Osteoblast (primary cell): ENCODE measurements around the gene CCDC77. TPM values are rescaled to one million over a fixed set of nuclear protein-coding genes. Genes with fewer than 3 reads are reported as not detected.
A peak's percentile ranks its signal among the peaks of the same experiment; 100 is the strongest.
"Not testable (repeated sequence)": the region's sequence is repeated elsewhere in the genome, so short reads cannot be mapped to it uniquely, and the experiment has no call there.

ENCODE experiments used
- DNase-seq: peaks from one replicate; pipeline ENCODE4 v3.0.0; 2011; ENCODE audit warnings: low spot score, mixed read lengths; ENCODE audit not compliant: insufficient read length; ENCODE audit errors: missing footprints
- H2AFZ ChIP-seq: 2 replicates; pipeline ENCODE4 v1.6.0; 2011; ENCODE audit warnings: mild to moderate bottlenecking, low read length
- H3K27ac ChIP-seq: 2 replicates; pipeline ENCODE4 v1.5.1; 2011; ENCODE audit warnings: mild to moderate bottlenecking, low read depth, low read length, moderate library complexity
- H3K27me3 ChIP-seq: 2 replicates; pipeline ENCODE4 v1.6.0; 2012; ENCODE audit warnings: mild to moderate bottlenecking, control low read depth, inconsistent platforms, low read length, moderate library complexity; ENCODE audit not compliant: insufficient read depth
- H3K36me3 ChIP-seq: 2 replicates; pipeline ENCODE4 v1.5.1; 2011; ENCODE audit warnings: mild to moderate bottlenecking, low read length, control low read depth, moderate library complexity; ENCODE audit not compliant: insufficient read depth
- H3K4me1 ChIP-seq: 2 replicates; pipeline ENCODE4 v1.5.1; 2011; ENCODE audit warnings: mild to moderate bottlenecking, low read length, control low read depth, moderate library complexity; ENCODE audit not compliant: insufficient read depth
- H3K4me2 ChIP-seq: 2 replicates; pipeline ENCODE4 v1.6.0; 2011; ENCODE audit warnings: mild to moderate bottlenecking, low read length; ENCODE audit not compliant: insufficient read depth
- H3K4me3 ChIP-seq: fragments of 200-600 bp; sonication (generic); 3 replicates; pipeline ENCODE4 v1.5.1; 2012; ENCODE audit warnings: mild to moderate bottlenecking, low read length, inconsistent platforms; ENCODE audit not compliant: insufficient read depth
- H3K79me2 ChIP-seq: 2 replicates; pipeline ENCODE4 v1.6.0; 2012; ENCODE audit warnings: mild to moderate bottlenecking, low read length, control low read depth, inconsistent platforms; ENCODE audit not compliant: insufficient read depth
- H3K9me3 ChIP-seq: 2 replicates; pipeline ENCODE4 v1.5.1; 2011; ENCODE audit warnings: low read depth, low read length, control low read depth
- H4K20me1 ChIP-seq: 2 replicates; pipeline ENCODE4 v1.6.0; 2012; ENCODE audit warnings: mild to moderate bottlenecking, low read length, control low read depth; ENCODE audit not compliant: insufficient read depth
- total RNA-seq: library from RNA; depleted of rRNA; stranded (reverse); fragments of >200 nt; gene quantifications from 2 replicates; pipeline ENCODE4 v1.2.3, GENCODE V29; 2012
- TF ChIP-seq, protein P1 (sequence below): IDR thresholded peaks from 2 replicates; pipeline ENCODE4 v1.5.1; 2011; ENCODE audit warnings: mild to moderate bottlenecking, low read depth, low read length, moderate library complexity; ENCODE audit errors: extremely low read depth

The CCDC77 gene
- total RNA-seq, 1 donor = 9.0 TPM

DNA sequence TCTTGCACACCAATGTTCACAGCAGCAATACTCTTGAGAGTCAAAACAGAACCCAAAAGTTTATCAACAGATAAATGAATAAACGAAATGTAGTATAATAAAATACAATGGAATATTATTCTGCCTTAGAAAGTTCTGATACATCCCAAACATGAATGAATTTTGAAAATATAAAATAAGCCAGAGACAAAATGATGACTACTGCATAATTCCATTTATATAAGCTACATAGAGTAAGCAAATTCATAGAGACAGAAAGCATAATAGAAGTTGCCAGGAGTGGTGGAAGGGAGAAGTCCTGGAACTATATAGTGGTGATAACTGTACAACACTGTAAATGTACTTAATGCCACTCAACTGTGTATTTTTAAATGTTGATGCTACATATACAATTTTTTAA lies 33.5 kb upstream of the CCDC77 start:
- Histone ChIP-seq H3K79me2 (no peaks in the 10 kb centered on the region), H3K9me3 (peaks cover 4% of the 10 kb centered on the region), H3K27ac (no peak overlapping the region), H3K36me3 (peaks cover 41% of the 10 kb centered on the region), H3K4me1 (no peaks in the 10 kb centered on the region), H3K27me3 (no peaks in the 10 kb centered on the region), H3K4me3 (no peak overlapping the region), H2AFZ (no peak overlapping the region), H3K4me2 (no peak overlapping the region), H4K20me1 (peaks cover under 1% of the 10 kb centered on the region)
- TF ChIP-seq, protein P1, sequence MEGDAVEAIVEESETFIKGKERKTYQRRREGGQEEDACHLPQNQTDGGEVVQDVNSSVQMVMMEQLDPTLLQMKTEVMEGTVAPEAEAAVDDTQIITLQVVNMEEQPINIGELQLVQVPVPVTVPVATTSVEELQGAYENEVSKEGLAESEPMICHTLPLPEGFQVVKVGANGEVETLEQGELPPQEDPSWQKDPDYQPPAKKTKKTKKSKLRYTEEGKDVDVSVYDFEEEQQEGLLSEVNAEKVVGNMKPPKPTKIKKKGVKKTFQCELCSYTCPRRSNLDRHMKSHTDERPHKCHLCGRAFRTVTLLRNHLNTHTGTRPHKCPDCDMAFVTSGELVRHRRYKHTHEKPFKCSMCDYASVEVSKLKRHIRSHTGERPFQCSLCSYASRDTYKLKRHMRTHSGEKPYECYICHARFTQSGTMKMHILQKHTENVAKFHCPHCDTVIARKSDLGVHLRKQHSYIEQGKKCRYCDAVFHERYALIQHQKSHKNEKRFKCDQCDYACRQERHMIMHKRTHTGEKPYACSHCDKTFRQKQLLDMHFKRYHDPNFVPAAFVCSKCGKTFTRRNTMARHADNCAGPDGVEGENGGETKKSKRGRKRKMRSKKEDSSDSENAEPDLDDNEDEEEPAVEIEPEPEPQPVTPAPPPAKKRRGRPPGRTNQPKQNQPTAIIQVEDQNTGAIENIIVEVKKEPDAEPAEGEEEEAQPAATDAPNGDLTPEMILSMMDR = no peak
- DNase-seq = no peak

DNA sequence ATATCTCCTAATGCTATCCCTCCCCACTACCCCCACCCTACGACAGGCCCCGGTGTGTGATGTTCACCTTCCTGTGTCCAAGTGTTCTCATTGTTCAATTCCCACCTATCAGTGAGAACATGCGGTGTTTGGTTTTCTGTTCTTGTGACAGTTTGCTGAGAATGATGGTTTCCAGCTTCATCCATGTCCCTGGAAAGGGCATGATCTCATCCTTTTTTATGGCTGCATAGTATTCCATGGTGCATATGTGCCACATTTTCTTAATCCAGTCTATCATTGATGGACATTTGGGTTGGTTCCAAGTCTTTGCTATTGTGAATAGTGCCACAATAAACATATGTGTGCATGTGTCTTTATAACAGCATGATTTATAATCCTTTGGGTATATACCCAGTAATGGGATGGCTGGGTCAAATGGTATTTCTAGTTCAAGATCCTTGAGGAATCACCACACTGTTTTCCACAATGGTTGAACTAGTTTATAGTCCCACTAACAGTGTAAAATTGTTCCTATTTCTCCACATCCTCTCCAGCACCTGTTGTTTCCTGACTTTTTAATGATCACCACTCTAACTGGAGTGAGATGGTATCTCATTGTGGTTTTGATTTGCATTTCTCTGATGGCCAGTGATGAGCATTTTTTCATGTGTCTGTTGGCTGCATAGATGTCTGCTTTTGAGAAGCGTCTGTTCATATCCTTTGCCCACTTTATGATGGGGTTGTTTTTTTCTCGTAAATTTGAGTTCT lies 30.5 kb upstream of the CCDC77 start:
- H3K36me3 ChIP-seq = peaks cover 26% of the 10 kb centered on the region
- H3K4me2 ChIP-seq, H3K9me3 ChIP-seq, H3K27me3 ChIP-seq, H3K4me3 ChIP-seq, DNase-seq, H3K27ac ChIP-seq, H3K4me1 ChIP-seq, H2AFZ ChIP-seq, H4K20me1 ChIP-seq, H3K79me2 ChIP-seq: not testable (repeated sequence)

DNA sequence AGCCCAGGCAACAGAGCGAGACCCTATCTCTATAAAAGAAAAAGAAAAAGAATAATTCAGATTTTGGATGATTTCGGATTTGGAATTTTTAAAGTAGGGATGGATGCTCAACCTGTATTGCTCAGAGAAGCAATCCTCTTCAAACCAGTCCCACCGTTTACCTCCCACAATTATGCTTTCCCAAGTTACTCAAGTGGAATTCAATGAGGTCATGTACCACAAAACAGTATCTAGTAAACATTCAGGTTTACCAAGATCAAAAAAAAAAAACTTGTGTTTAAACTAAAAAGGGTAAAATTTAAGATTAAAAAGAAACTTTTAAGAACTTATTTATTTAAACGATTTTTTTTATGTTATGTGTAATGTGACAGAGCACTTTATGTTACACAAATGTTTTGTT lies 14.8 kb upstream of the CCDC77 start:
- Histone ChIP-seq H3K27me3 (no peaks in the 10 kb centered on the region), H3K27ac (peak overlapping the region; percentile 83), H4K20me1 (peaks cover 30% of the 10 kb centered on the region), H2AFZ (no peak overlapping the region), H3K4me2 (peak overlapping the region; percentile 95), H3K4me1 (peaks cover 17% of the 10 kb centered on the region), H3K9me3 (no peaks in the 10 kb centered on the region), H3K36me3 (peaks cover 32% of the 10 kb centered on the region), H3K79me2 (peaks cover 68% of the 10 kb centered on the region), H3K4me3 (peak overlapping the region; percentile 90)
- TF ChIP-seq, protein P1 = no peak
- no peak for DNase-seq

DNA sequence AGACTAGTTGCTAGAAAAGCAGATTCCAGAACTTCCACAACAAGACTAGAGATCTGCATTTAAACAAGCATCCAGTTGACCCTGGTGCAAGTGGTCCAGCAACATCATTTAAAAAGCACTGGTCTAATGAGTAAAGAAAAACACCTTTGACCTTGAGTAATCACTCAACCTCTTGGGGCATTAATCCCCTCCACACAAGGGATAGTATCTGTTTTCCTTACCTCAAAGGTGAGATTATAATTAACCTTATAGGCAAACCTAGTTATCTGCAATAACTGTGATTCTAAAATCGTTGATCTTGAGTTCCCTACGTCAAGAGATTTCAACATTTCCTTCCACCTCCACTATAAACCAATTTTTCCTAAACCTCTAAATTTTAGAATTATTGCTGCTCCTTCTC lies 13.4 kb upstream of the CCDC77 start:
- Histone ChIP-seq H3K9me3 (no peaks in the 10 kb centered on the region), H3K79me2 (peaks cover 59% of the 10 kb centered on the region), H3K27ac (peak overlapping the region; percentile 83), H3K4me1 (peaks cover 17% of the 10 kb centered on the region), H3K4me2 (peak overlapping the region; percentile 95), H4K20me1 (peaks cover 30% of the 10 kb centered on the region), H3K36me3 (peaks cover 18% of the 10 kb centered on the region), H2AFZ (no peak overlapping the region), H3K4me3 (peak overlapping the region; percentile 90), H3K27me3 (no peaks in the 10 kb centered on the region)
- no peak for DNase-seq
- TF ChIP-seq, protein P1 = no peak
